ENCODE results near the gene COL6A5. TPM values are rescaled to one million over a fixed set of nuclear protein-coding genes. Genes with fewer than 3 reads are reported as not detected.

The COL6A5 gene
- total and polyA plus RNA-seq, 10 of the 15 experiments (the other 5 are each of a cell fraction or from before 2014, with no cell fraction given): 0.04 to 0.11 TPM; not detected in 8

DNA sequence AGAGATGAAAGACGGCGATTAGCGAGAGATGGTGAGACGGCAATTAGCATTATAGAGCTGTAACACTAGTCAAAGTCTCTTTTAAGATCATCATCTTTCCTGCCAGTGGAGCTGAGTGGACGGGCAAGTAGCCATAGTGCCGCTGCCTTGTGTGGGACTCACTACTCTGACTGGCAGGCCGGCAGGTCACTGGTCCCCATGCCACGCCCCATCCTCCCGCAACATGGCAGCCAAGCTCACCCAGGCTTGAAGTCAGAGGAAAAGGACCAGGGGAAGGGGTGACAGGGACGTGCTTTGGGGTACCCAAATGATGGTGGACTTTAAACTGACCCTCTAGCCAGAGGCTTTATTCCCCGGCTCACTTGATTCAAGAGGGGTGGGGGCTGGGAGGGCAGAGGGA is 44.6 kb upstream of the COL6A5 start:
- Histone ChIP-seq H4K20me1 (ENCODE audit: control insufficient read depth, insufficient read depth) (no peaks in the 10 kb centered on the region), H3K27me3 (replicated peaks in 1 of 2; ENCODE audit: control insufficient read depth in 2 of 2, insufficient read depth in 2 of 2, low read length in 1 of 2) (no peaks in the 10 kb centered on the region), H3K36me3 (ENCODE audit: control insufficient read depth in 2 of 2, insufficient read depth in 2 of 2, low read length in 1 of 2) (no peaks in the 10 kb centered on the region), H3K4me3 (no peak overlapping the region), H3K9me3 (replicated peaks; ENCODE audit: control insufficient read depth, insufficient read depth, low read length) (no peaks in the 10 kb centered on the region), H3K79me2 (ENCODE audit: control insufficient read depth, insufficient read depth, low read length) (no peaks in the 10 kb centered on the region), H3K4me2 (ENCODE audit: control insufficient read depth, insufficient read depth) (no peak overlapping the region), H3K9ac (ENCODE audit: control insufficient read depth, insufficient read depth, low read length) (no peak overlapping the region), H2AFZ (ENCODE audit: control insufficient read depth, low read depth, low read length) (no peak overlapping the region), H3K4me1 (ENCODE audit: control insufficient read depth, insufficient read depth, low read length) (no peaks in the 10 kb centered on the region), H3K27ac (ENCODE audit: control insufficient read depth, insufficient read depth) (no peak overlapping the region)
- SMC1A ChIA-PET (ENCODE audit: uncharacterized antibody, unreplicated experiment): no interaction called here
- CTCF ChIA-PET: interaction anchor here (0.6 kb wide), 1 partner anchor 1179 kb away, joined by 5 read pairs; the partner anchor contains the start of gene RAB43
- no peak for FAIRE-seq
- BruUV-seq (replicated peaks): no TSS peak
- WGBS (ENCODE audit: insufficient coverage, insufficient replicate concordance, low lambda C conversion rate, missing lambda C conversion rate): 52% methylated on average over 11 of the region's 11 CpGs
- ATAC-seq: no peak
- RAD21 ChIA-PET (ENCODE audit: unreplicated experiment): no interaction called here
- in situ Hi-C loops (cut with MboI): no loop called here
- intact Hi-C loops (cut with micrococcal nuclease; ENCODE audit: unreplicated experiment): no loop called here
- DNase-seq (ENCODE audit: low read depth, low spot score): no peak
- POLR2A ChIA-PET: no interaction called here
- no peak for TF ChIP-seq ZNF274 (IDR thresholded peaks at IDR 0.05; ENCODE audit: insufficient read depth, insufficient read length)
- TF ChIP-seq SREBF1 (IDR thresholded peaks at IDR 0.05; ENCODE audit: low read length): no peak
- TF ChIP-seq NR2C2 (IDR thresholded peaks at IDR 0.05; ENCODE audit: borderline replicate concordance, control insufficient read depth, insufficient read length, low read depth): no peak
- no peak for TF ChIP-seq SMAD1 (IDR thresholded peaks at IDR 0.05; ENCODE audit: low read depth, partially characterized antibody)
- TF ChIP-seq, protein P1, sequence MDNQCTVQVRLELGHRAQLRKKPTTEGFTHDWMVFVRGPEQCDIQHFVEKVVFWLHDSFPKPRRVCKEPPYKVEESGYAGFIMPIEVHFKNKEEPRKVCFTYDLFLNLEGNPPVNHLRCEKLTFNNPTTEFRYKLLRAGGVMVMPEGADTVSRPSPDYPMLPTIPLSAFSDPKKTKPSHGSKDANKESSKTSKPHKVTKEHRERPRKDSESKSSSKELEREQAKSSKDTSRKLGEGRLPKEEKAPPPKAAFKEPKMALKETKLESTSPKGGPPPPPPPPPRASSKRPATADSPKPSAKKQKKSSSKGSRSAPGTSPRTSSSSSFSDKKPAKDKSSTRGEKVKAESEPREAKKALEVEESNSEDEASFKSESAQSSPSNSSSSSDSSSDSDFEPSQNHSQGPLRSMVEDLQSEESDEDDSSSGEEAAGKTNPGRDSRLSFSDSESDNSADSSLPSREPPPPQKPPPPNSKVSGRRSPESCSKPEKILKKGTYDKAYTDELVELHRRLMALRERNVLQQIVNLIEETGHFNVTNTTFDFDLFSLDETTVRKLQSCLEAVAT (IDR thresholded peaks at IDR 0.05): no peak
- TF ChIP-seq MEF2A (IDR thresholded peaks at IDR 0.05; ENCODE audit: insufficient read depth, low read depth, low read length): no peak
- no peak for TF ChIP-seq RFX5 (IDR thresholded peaks at IDR 0.05; ENCODE audit: low read depth, low read length)
- no peak for TF ChIP-seq CREM (IDR thresholded peaks at IDR 0.05; ENCODE audit: low read depth)
- TF ChIP-seq, protein P2, sequence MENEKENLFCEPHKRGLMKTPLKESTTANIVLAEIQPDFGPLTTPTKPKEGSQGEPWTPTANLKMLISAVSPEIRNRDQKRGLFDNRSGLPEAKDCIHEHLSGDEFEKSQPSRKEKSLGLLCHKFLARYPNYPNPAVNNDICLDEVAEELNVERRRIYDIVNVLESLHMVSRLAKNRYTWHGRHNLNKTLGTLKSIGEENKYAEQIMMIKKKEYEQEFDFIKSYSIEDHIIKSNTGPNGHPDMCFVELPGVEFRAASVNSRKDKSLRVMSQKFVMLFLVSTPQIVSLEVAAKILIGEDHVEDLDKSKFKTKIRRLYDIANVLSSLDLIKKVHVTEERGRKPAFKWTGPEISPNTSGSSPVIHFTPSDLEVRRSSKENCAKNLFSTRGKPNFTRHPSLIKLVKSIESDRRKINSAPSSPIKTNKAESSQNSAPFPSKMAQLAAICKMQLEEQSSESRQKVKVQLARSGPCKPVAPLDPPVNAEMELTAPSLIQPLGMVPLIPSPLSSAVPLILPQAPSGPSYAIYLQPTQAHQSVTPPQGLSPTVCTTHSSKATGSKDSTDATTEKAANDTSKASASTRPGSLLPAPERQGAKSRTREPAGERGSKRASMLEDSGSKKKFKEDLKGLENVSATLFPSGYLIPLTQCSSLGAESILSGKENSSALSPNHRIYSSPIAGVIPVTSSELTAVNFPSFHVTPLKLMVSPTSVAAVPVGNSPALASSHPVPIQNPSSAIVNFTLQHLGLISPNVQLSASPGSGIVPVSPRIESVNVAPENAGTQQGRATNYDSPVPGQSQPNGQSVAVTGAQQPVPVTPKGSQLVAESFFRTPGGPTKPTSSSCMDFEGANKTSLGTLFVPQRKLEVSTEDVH (IDR thresholded peaks at IDR 0.05; ENCODE audit: low read depth, partially characterized antibody): no peak
- TF ChIP-seq, protein P3, sequence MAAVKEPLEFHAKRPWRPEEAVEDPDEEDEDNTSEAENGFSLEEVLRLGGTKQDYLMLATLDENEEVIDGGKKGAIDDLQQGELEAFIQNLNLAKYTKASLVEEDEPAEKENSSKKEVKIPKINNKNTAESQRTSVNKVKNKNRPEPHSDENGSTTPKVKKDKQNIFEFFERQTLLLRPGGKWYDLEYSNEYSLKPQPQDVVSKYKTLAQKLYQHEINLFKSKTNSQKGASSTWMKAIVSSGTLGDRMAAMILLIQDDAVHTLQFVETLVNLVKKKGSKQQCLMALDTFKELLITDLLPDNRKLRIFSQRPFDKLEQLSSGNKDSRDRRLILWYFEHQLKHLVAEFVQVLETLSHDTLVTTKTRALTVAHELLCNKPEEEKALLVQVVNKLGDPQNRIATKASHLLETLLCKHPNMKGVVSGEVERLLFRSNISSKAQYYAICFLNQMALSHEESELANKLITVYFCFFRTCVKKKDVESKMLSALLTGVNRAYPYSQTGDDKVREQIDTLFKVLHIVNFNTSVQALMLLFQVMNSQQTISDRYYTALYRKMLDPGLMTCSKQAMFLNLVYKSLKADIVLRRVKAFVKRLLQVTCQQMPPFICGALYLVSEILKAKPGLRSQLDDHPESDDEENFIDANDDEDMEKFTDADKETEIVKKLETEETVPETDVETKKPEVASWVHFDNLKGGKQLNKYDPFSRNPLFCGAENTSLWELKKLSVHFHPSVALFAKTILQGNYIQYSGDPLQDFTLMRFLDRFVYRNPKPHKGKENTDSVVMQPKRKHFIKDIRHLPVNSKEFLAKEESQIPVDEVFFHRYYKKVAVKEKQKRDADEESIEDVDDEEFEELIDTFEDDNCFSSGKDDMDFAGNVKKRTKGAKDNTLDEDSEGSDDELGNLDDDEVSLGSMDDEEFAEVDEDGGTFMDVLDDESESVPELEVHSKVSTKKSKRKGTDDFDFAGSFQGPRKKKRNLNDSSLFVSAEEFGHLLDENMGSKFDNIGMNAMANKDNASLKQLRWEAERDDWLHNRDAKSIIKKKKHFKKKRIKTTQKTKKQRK (IDR thresholded peaks at IDR 0.05; ENCODE audit: low read depth, low read length): no peak
- no peak for TF ChIP-seq JUNB (IDR thresholded peaks at IDR 0.05)
- TF ChIP-seq, protein P4, sequence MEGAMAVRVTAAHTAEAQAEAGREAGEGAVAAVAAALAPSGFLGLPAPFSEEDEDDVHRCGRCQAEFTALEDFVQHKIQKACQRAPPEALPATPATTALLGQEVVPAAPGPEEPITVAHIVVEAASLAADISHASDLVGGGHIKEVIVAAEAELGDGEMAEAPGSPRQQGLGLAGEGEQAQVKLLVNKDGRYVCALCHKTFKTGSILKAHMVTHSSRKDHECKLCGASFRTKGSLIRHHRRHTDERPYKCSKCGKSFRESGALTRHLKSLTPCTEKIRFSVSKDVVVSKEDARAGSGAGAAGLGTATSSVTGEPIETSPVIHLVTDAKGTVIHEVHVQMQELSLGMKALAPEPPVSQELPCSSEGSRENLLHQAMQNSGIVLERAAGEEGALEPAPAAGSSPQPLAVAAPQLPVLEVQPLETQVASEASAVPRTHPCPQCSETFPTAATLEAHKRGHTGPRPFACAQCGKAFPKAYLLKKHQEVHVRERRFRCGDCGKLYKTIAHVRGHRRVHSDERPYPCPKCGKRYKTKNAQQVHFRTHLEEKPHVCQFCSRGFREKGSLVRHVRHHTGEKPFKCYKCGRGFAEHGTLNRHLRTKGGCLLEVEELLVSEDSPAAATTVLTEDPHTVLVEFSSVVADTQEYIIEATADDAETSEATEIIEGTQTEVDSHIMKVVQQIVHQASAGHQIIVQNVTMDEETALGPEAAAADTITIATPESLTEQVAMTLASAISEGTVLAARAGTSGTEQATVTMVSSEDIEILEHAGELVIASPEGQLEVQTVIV (IDR thresholded peaks at IDR 0.05; ENCODE audit: borderline replicate concordance, partially characterized antibody): no peak
- TF ChIP-seq TCF7 (IDR thresholded peaks at IDR 0.05; ENCODE audit: borderline replicate concordance): no peak
- TF ChIP-seq, protein P5, sequence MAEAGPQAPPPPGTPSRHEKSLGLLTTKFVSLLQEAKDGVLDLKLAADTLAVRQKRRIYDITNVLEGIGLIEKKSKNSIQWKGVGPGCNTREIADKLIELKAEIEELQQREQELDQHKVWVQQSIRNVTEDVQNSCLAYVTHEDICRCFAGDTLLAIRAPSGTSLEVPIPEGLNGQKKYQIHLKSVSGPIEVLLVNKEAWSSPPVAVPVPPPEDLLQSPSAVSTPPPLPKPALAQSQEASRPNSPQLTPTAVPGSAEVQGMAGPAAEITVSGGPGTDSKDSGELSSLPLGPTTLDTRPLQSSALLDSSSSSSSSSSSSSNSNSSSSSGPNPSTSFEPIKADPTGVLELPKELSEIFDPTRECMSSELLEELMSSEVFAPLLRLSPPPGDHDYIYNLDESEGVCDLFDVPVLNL (IDR thresholded peaks at IDR 0.05; ENCODE audit: low read depth, low read length): no peak

All from GM12878 (cell line).